Measurements from ENCODE around the gene RAC2. TPM values are rescaled to one million over a fixed set of nuclear protein-coding genes. Genes with fewer than 3 reads are reported as not detected.
A peak's percentile ranks its signal among the peaks of the same experiment; 100 is the strongest.
"Not testable (repeated sequence)": the region's sequence is repeated elsewhere in the genome, so short reads cannot be mapped to it uniquely, and the experiment has no call there.

The RAC2 gene
- total RNA-seq, 5 donors from 2014 or later (not counting 1 experiment from before 2014, with no cell fraction given), result 353 to 413 (median 385) TPM

DNA sequence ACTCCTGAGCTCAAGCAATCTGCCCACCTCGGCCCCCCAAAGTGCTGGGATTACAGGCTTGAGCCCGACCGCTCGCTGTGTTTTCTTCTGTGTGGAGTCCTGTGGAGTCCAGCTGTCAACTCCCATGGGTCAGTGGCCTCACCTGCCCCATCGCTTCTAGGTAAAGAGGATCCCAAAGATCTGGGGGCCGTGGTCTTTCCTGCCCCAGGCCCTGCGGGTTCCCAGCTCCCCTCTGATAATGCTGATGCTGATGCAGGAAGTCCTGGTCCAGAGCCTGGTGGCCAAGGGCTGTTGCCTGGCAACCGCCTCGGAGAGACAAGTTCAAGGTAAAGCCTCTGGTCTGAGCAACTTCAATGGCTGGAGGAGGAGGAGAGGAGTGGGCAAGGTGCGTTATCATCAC is 41.4 kb downstream of the RAC2 start:
- 85% methylated on average over 3 of the region's 10 CpGs for WGBS (ENCODE audit: insufficient coverage)
- Histone ChIP-seq H3K4me3 (ENCODE audit: control insufficient read depth in 1 of 2, extremely low read depth in 1 of 2, low read length in 1 of 2) (no peak overlapping the region), H3K9me3 (no peaks in the 10 kb centered on the region), H3K27ac (ENCODE audit: low read length) (no peak overlapping the region), H3K27me3 (replicated peaks in 1 of 2; ENCODE audit: control insufficient read depth in 2 of 2, extremely low read depth in 1 of 2, insufficient read depth in 2 of 2, low read length in 1 of 2) (no peaks in the 10 kb centered on the region), H3K36me3 (ENCODE audit: control insufficient read depth in 2 of 2, extremely low read depth in 1 of 2, insufficient read depth in 1 of 2, low read length in 1 of 2) (peaks cover 2 to 9% of the 10 kb centered on the region in 2 donors), H3K4me1 (ENCODE audit: control insufficient read depth in 1 of 2, extremely low read depth in 1 of 2, insufficient read depth in 2 of 2, low read length in 2 of 2) (peaks cover 19 to 63% of the 10 kb centered on the region in 2 experiments)
- no peak for ATAC-seq (replicated peaks in 1 of 4)
- Mint-ChIP-seq H3K27me3 (no peaks in the 10 kb centered on the region), H3K4me3 (peak overlapping the region in 1 of 3 donors; percentile 7), H3K9me3 (no peaks in the 10 kb centered on the region), H3K36me3 (no peaks in the 10 kb centered on the region), H3K27ac (peak overlapping the region in 1 of 2 donors; percentile 16), H3K4me1 (peaks cover 35 to 44% (median 40%) of the 10 kb centered on the region in 3 donors)
- ChIA-PET CTCF (no interaction called here), POLR2A (no interaction called here)
- no peak for DNase-seq

GRCh38 chr22:37202001-37202555 is 42.0 kb downstream of the RAC2 start:
- no peak overlapping the region for H3K4me3 ChIP-seq (ENCODE audit: control insufficient read depth in 1 of 2, extremely low read depth in 1 of 2, low read length in 1 of 2)
- Mint-ChIP-seq H3K27ac (peak overlapping the region; percentile 61 to 66), H3K4me3 (peak overlapping the region in 1 of 3 donors; percentile 31), H3K9me3 (no peaks in the 10 kb centered on the region), H3K36me3 (no peaks in the 10 kb centered on the region), H3K4me1 (peaks cover 36 to 44% (median 41%) of the 10 kb centered on the region in 3 donors), H3K27me3 (no peaks in the 10 kb centered on the region)
- WGBS (ENCODE audit: insufficient coverage), result 100% methylated on average over 2 of the region's 5 CpGs
- ChIA-PET POLR2A (no interaction called here), CTCF (interaction anchor here in 1 of 2 donors (0.6 to 0.7 kb wide), 2 partner anchors 16 to 21 kb away, joined by 3 to 4 read pairs; no protein-coding TSS in a partner anchor)
- ATAC-seq (replicated peaks in 1 of 4) (no peak), DNase-seq (no peak)
- no peaks in the 10 kb centered on the region for H3K27me3 ChIP-seq (replicated peaks in 1 of 2; ENCODE audit: control insufficient read depth in 2 of 2, extremely low read depth in 1 of 2, insufficient read depth in 2 of 2, low read length in 1 of 2)
- H3K4me1 ChIP-seq (ENCODE audit: control insufficient read depth in 1 of 2, extremely low read depth in 1 of 2, insufficient read depth in 2 of 2, low read length in 2 of 2), result peaks cover 15 to 63% of the 10 kb centered on the region in 2 experiments
- peaks cover 0 to 4% of the 10 kb centered on the region in 2 donors for H3K36me3 ChIP-seq (ENCODE audit: control insufficient read depth in 2 of 2, extremely low read depth in 1 of 2, insufficient read depth in 1 of 2, low read length in 1 of 2)
- no peak overlapping the region for H3K27ac ChIP-seq (ENCODE audit: low read length)
- no peaks in the 10 kb centered on the region for H3K9me3 ChIP-seq

- H3K36me3 Mint-ChIP-seq; CTCF ChIA-PET; H3K27ac ChIP-seq (ENCODE audit: low read length); POLR2A ChIA-PET; ATAC-seq (replicated peaks in 1 of 4); H3K36me3 ChIP-seq (ENCODE audit: control insufficient read depth in 2 of 2, extremely low read depth in 1 of 2, insufficient read depth in 1 of 2, low read length in 1 of 2); H3K4me3 ChIP-seq (ENCODE audit: control insufficient read depth in 1 of 2, extremely low read depth in 1 of 2, low read length in 1 of 2); H3K9me3 ChIP-seq; H3K27me3 ChIP-seq (replicated peaks in 1 of 2; ENCODE audit: control insufficient read depth in 2 of 2, extremely low read depth in 1 of 2, insufficient read depth in 2 of 2, low read length in 1 of 2); DNase-seq; H3K27me3 Mint-ChIP-seq; H3K9me3 Mint-ChIP-seq: not testable (repeated sequence)
- peak overlapping the region in 1 of 3 donors; percentile 31 for H3K4me3 Mint-ChIP-seq
- WGBS (ENCODE audit: insufficient coverage), result 100% methylated on average over 1 of the region's 6 CpGs
- H3K4me1 ChIP-seq (ENCODE audit: control insufficient read depth in 1 of 2, extremely low read depth in 1 of 2, insufficient read depth in 2 of 2, low read length in 2 of 2), result peaks cover 15 to 64% of the 10 kb centered on the region in 2 experiments
- peak overlapping the region in 1 of 2 donors; percentile 61 for H3K27ac Mint-ChIP-seq
- H3K4me1 Mint-ChIP-seq, result peaks cover 36 to 44% (median 40%) of the 10 kb centered on the region in 3 donors
These were observed 42.6 kb downstream of the RAC2 start for GRCh38 chr22:37201443-37201820.

DNA sequence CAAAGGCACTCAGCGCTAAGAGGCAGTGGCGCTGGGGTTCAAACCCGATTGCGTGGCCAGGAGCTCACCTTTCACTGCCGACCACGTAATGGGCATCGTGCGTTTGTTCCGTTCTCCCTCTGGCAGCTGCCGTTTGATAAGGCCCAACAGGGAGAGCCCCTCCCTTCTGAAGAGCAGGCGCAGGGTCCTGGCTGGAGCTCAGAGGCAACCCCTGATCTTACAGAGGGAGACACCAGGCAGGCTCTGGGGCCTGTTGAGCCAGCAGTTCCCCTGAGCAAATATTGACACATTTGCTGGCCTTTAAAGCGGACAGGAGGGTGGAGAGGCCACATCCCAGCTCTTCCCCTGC is 44.3 kb downstream of the RAC2 start:
- CTCF ChIA-PET, result interaction anchor here (0.6 to 2.4 kb wide), 17 partner anchors 10 to 1815 kb away, joined by 3 to 24 read pairs (median 4); partner anchors contain the start of gene IFT27 (in 1 of the 2)
- Histone ChIP-seq H3K27ac (ENCODE audit: low read length) (peak overlapping the region; percentile 94), H3K4me1 (ENCODE audit: control insufficient read depth in 1 of 2, extremely low read depth in 1 of 2, insufficient read depth in 2 of 2, low read length in 2 of 2) (peaks cover 15 to 53% of the 10 kb centered on the region in 2 experiments), H3K9me3 (no peaks in the 10 kb centered on the region), H3K4me3 (ENCODE audit: control insufficient read depth in 1 of 2, extremely low read depth in 1 of 2, low read length in 1 of 2) (peak overlapping the region in 1 of 2 donors; percentile 78), H3K36me3 (ENCODE audit: control insufficient read depth in 2 of 2, extremely low read depth in 1 of 2, insufficient read depth in 1 of 2, low read length in 1 of 2) (no peaks in the 10 kb centered on the region), H3K27me3 (replicated peaks in 1 of 2; ENCODE audit: control insufficient read depth in 2 of 2, extremely low read depth in 1 of 2, insufficient read depth in 2 of 2, low read length in 1 of 2) (no peaks in the 10 kb centered on the region)
- peak overlapping the region; percentile 28 to 86 (median 81) for H3K4me3 Mint-ChIP-seq
- H3K9me3 Mint-ChIP-seq, result no peaks in the 10 kb centered on the region
- WGBS (ENCODE audit: insufficient coverage), result 30% methylated on average over 11 of the region's 12 CpGs
- POLR2A ChIA-PET, result interaction anchor here (0.5 to 0.8 kb wide), 2 partner anchors 50 to 67 kb away, joined by 3 to 4 read pairs; partner anchors contain the start of gene IL2RB (in 1 of the 2)
- DNase-seq (peak in 1 of 35 experiments; percentile 24), ATAC-seq (replicated peaks in 1 of 4) (no peak)
- no peaks in the 10 kb centered on the region for H3K27me3 Mint-ChIP-seq
- H3K36me3 Mint-ChIP-seq, result no peaks in the 10 kb centered on the region
- H3K27ac Mint-ChIP-seq, result peak overlapping the region; percentile 97 to 98
- H3K4me1 Mint-ChIP-seq, result peaks cover 36 to 52% (median 45%) of the 10 kb centered on the region in 3 donors

DNA sequence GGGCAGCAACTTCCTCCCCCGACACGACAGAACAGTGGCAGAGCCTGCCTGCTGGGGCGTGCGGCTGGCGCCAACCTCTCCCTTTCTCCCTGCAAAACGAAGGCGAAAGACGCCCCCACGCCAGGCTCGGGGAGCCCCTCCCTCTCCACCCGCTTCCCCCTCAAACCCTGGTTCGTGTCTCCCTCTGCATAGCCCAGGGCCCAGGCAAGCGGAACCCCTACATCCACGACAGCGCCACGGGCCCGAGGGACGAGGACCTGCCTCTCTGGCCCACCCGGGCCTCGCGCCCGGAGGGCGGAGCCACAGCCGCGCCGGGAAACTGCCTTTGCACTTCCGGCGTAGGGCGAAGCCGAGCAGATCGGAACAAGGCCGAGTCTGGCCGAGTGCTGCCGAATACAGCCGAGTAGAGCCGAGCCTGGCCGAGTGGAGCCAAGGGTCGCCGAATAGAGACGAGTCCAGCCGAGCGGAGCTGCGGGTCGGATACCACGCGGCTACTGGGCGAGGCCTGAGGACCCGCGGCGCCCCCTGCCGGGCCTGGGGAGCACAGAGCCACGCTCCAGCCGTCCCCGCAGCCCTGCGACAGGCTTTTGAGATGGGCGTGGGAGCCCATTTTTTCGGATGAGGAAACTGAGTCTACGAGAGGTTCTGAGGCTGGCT is 44.8 kb downstream of the RAC2 start:
- H3K4me3 ChIP-seq (ENCODE audit: control insufficient read depth in 1 of 2, extremely low read depth in 1 of 2, low read length in 1 of 2), result peak overlapping the region; percentile 55 to 78
- under 1% methylated on average over 58 of the region's 58 CpGs for WGBS (ENCODE audit: insufficient coverage)
- peaks cover 37 to 56% (median 47%) of the 10 kb centered on the region in 3 donors for H3K4me1 Mint-ChIP-seq

More for the DNA sequence above, 44.8 kb downstream of the RAC2 start:
- H3K4me1 ChIP-seq (ENCODE audit: control insufficient read depth in 1 of 2, extremely low read depth in 1 of 2, insufficient read depth in 2 of 2, low read length in 2 of 2), result peaks cover 15 to 54% of the 10 kb centered on the region in 2 experiments
- no peaks in the 10 kb centered on the region for H3K9me3 ChIP-seq
- Mint-ChIP-seq H3K4me3 (peak overlapping the region; percentile 81 to 86 (median 84)), H3K36me3 (no peaks in the 10 kb centered on the region), H3K9me3 (no peaks in the 10 kb centered on the region), H3K27me3 (no peaks in the 10 kb centered on the region), H3K27ac (peak overlapping the region; percentile 97 to 98)
- POLR2A ChIA-PET, result interaction anchor here (0.5 to 0.8 kb wide), 3 partner anchors 44 to 67 kb away, joined by 3 to 12 read pairs (median 4); partner anchors contain the start of gene IL2RB (in 1 of the 2)
- H3K27me3 ChIP-seq (replicated peaks in 1 of 2; ENCODE audit: control insufficient read depth in 2 of 2, extremely low read depth in 1 of 2, insufficient read depth in 2 of 2, low read length in 1 of 2), result no peaks in the 10 kb centered on the region
- H3K36me3 ChIP-seq (ENCODE audit: control insufficient read depth in 2 of 2, extremely low read depth in 1 of 2, insufficient read depth in 1 of 2, low read length in 1 of 2), result no peaks in the 10 kb centered on the region
- DNase-seq (peak; percentile 90 to 100 (median 97)), ATAC-seq (replicated peaks in 1 of 4) (peak; percentile 93 to 97 (median 95))
- CTCF ChIA-PET, result interaction anchor here in 1 of 2 donors (0.6 to 2.4 kb wide), 20 partner anchors 10 to 1816 kb away, joined by 3 to 24 read pairs (median 3); partner anchors contain the start of gene IFT27
- peak overlapping the region; percentile 94 for H3K27ac ChIP-seq (ENCODE audit: low read length)
